Measurements from ENCODE around the gene POLR2C.
"Not testable (repeated sequence)": the region's sequence is repeated elsewhere in the genome, so short reads cannot be mapped to it uniquely, and the experiment has no call there.

POLR2C gene

DNA sequence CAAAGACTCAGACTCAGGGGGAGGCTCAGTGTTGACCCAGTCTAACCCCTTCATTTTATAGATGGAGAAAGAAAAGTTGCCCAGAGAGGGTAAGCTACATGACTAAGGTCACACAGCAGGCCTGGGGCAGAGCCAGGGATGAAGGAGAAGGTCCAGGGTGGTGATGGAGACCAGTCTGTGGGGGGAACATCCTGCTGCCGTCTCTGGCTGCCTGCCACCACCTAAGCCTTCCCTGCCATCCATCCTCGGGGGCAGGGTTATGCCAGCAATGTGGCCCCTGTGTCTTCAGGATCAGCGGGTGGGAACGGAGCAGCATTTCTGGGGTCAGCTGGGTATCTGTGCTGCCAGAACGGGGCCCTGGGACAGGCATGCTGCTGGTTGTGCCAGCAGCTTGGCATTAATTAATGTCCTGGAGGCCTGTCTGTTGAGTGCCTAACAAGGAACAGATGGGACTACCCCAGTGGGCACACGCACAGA lies 18.3 kb downstream of the POLR2C start:
- DNase-seq = no peak

DNA sequence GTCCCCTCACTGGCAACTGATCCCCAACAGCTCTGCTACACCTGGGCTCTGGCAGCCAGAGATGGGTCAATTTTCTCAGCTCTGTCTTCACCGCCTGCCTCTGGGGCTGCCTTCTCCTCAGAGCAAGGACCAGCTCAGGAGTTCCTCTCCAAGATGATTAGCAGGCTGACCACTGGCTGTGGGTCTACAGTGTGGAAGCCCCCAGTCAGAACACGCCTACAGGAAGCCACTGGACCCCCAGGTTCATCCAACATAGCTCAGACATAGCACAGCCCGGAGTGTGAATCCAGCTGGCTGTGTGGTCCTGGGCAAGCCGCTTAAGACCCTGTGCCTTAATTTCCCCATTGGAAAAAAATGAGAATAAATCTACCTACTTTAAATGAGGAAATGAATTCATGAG lies 18.9 kb downstream of the POLR2C start:
- no peak for DNase-seq

DNA sequence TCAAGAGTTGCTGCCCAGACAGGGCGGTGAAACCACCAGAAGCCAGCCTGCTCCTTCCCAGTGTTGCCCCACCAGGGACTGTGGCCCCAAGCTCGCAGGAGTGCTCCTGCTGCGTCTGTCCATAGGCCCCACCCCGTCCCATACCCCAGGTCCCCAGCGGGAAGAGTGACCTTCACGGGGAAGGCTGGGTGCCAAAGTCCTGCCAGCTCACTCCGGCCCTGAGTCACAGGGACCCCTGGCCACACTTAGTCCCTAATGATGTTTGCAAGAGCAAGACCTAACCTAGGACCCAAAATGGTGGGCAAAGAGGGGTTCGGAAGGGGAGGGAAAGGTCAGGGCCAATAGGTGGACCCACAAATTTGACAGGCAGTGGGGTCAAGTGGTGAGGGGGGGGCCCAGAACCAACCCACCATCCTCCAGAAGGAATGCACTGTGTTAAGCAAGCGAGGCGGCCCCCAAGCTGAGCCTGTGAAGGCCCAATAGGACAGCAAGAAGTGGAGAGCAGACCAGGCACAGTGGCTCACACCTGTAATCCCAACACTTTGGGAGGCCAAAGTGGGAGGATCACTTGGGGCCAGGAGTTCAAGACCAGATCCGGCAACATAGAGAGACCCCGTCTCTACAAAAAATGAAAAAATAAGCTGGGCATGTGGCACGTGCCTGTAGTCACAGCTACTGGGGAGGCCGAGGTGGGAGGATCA lies 20.5 kb downstream of the POLR2C start:
- no peak for DNase-seq

DNA sequence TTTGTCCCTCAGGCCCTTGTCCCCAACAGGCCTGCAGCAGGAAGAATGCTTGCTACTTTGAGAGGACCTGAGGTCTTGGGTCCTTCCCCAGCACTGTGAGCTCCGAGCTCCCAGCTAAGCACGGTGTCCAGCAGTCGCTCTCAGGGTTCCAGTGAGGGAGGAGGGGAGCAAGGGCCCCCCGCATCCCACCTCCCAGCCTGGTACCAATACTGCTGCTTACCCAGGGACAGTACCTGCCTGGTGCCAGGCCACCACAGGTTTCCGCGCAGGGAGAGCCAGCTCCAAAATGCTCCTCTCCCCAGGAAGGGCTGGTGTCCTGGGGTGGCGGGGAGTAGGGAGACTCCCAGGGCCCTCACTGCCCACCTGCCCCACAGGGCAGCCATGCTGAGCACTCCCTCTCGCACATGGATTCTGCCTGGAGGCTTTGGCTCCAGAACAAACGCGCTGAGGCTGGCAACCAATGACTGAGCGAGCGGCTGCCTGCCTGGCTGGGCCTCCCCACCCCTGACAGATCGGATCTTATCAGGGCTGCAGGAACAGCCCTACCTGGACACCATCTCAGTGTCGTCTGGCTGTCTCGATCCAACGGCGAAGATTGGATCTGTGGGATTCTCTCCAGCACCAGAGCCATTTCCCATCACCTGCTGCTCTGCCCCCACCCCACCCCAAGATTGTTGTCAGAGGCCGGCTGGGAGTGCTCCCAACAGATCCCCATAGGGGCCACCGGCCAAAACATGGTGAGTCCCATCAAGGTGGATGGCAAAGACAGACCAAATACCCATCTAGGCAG lies 21.4 kb downstream of the POLR2C start:
- no peak for DNase-seq

DNA sequence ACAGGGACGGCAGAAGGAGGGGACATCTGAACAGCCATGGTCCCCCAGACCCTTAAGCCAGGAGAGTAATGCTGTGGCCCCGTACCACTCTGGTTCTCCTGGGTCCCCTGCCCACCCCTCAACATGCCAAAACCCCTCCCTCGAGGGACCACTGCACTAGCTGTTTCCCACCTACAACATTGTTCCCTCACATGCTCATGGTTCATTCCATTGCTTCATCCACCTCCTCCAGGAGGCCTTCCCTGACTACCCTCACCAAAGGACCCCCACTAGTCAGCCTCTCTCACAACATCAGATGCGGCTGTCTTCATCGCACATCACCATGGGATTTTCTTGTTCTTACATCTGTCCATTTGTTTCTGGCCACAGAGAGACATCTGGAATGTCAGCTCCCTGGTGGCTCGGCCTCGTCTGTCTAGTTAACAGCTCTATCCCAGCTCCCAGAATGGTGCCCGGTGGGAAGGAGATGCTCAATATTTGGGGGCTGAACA lies 22.1 kb downstream of the POLR2C start:
- DNase-seq = no peak

DNA sequence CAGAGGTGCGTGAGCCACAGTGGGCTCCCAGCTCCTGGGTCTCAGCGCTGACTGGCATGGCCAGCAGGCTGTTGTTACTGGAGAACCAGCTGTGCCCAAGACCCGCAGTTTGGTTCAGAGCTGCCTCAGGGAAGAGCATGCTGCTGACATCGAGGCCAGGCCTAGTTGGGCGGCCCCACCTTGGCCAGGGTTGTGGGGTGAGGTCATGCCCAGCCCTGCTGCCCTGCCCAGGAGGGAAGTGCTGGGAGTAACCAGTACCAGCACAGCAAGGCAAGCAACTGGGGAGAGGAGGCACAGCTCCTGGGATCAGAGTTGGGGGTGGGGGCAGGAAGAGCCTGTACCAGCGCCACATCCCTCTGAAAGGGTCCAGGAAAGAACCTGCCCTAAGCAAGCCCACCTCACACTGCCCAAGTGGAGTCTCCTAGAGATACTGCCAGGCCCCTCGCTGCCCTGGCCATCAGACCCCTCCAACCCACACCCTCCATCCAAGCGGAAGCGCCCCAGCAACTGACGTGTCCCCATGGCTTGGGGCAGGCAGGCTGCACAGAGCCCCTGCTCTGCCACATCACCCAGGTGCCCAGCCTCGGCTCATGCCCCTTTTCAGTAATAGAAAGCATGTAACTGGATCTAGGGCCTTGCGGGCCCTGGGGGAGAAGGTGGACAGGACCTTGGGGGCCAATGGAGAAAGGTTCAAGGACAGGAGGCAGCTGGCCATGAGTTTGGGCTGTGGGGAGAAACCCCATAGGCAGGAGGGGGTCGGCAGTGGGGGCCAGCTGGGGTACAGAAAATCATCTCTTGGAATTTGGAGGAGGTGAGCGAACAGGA lies 22.8 kb downstream of the POLR2C start:
- no peak for DNase-seq

DNA sequence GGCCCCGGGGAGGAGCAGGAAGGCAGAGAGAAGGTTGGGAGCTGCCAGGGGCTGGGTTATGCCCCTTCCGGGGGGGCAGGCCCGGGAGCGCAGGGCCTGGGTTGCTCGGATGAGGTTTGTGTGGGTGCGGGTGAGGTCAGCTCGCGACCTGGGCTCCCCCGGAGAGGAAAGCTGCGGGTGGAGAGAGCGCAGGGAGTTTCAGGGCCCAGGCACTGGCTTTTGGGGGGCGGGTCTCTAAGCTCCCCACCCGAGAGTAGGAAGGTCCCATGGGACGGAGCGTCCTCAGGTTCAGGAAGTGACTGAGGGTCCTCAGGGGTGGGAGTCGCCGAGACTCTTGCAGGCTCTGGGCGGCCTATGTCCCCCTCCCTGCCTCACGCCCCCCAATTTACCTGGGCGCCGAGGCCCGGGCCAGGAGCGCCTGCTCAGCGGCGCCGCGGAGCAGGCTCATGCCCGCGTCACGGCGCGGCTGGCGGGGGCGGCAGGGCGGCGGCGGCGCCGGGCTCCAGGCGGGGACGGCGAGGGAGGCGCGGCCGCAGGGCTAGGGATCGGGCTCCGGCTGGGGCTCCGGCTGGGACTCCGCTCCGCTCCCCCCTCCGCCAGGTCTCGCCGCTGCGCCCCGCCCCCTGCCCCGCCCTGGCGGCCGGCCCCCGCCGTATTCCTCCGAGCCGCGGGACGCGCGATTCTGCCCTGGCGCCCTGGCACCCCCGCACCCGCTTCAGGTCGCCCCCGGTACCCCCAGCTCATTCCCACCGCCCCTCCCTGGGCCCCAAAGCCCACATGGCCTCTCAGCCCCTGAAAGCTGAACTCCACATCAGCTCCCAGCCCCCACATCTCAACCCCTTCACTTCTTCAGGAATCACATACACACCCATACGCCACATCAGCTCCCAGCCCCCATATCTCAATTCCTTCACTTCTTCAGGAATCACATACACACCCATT lies 23.7 kb downstream of the POLR2C start, which contains the start of gene DOK4:
Gene DOK4 (minus strand): TSS at position 578 of the 942 bp plus-strand sequence. CDS start 6,986 bp downstream, outside the sequence.
- peak; percentile 42 for DNase-seq

DNA sequence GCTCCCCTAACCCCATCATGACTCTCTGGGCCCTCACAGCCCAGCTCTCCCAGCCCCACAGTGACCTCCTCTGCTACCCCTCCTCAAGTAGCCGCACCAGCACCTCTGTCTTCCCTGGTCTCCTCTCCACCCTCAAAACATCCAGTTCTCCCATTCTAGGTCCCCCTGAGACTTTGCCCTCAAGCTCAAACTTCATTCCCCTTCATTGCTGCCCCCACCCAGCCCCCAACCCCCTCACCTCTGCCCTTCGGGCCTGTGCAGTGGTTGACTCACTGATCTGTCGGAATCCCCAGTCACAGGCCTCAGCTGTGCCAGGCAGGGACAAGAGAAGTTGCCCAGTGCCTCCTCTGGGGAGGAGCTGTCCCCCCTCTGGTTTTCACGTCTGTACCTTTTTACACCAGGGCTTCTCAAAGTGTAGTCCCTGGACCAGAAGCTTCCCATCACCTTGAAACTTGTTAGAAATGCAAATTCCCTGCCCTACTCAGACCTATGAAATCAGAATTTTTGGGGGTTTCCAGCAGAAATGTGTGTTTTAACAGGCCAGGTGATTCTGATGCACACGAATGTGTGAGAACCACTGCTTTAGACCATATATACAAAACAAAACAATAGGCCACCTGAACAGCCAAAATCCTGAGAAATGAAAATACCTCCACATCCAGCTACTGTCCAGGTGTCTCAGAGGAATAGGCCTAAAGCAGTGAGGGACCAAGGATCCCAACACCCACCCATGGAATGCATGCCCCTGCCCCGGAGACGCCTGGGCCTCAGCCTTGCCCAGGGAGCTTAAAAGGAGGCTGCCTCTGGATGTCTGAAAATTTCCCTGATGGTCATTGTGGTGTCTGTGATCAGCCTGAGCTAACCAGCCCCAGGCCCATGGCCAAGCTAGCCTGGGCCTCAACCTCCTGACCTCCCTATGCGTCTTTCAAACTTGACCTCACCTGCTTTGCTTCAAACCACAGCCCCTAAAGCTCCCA lies 24.7 kb downstream of the POLR2C start:
- no peak for DNase-seq

DNA sequence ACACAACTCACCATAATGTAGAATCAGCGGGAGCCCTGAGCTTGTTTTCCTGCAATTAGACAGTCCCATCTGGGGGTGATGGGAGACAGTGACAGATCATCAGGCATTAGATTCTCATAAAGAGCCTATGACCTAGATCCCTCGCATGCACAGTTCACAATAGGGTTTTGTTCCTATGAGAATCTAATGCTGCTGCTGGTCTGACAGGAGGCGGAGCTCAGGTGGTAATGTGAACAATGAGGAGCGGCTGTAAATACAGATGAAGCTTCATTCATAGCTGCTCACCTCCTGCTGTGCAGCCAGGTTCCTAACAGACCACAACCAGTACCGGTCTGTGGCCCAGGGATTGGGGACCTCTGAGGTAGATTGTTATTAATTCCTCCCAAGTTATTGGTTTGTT lies 26.8 kb downstream of the POLR2C start:
- DNase-seq = no peak

DNA sequence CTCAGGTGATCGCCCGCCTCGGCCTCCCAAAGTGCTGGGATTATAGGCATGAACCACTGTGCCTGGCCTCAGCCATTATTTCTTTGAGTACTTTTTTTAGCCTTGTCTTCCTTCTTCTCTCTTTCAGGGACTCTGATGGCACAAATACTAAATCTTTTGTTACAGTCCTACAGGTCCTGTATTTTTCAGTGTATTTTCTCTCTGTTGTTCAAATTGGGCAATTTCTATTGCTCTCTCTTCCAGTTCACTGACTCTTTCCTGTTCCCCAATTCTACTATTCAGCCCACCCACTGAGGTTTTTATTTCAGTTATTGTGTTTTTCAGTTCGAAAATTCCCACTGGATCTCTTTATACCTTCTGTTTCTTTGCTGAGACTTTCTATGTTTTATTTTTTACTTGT lies 31.3 kb downstream of the POLR2C start:
- DNase-seq = no peak

DNA sequence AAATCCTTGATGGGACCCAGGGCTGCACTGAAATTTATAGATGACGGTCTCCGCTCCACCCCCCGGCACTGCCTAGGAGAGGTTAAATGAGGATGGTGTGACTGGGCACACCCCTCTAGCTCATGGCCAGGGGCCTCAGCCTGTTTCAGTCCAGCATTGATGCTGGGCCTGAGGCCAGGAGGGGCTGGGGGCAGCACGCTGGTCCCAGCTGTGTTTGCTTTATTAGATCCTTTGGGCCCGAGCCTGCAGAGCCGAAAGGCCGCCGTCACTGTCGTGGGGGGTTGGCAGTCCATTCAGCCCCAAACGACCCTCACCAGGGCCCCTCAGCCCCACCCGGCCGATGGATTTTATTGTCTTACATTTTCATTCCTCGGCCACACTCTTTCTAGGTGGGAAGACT lies 34.6 kb downstream of the POLR2C start:
- no peak for DNase-seq

DNA sequence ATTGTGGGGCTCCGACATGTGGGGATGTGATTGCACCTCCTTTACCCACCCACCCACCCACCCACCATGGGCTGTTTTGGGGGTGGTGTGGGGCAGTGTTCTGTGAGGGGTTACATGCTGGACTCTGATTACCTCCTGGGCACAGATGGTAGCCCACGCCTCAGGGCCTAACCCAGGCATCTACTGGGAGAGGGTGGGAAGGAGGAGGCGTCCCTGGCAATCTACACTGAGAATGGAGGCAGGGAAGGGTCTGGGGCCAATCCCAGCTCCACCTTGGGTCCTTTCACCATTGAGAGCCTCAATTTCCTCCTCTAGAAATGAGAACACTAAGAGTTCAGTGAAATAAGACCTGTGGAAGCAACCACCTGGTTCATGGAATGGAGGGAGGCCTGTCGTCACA lies 35.6 kb downstream of the POLR2C start:
- DNase-seq = no peak

DNA sequence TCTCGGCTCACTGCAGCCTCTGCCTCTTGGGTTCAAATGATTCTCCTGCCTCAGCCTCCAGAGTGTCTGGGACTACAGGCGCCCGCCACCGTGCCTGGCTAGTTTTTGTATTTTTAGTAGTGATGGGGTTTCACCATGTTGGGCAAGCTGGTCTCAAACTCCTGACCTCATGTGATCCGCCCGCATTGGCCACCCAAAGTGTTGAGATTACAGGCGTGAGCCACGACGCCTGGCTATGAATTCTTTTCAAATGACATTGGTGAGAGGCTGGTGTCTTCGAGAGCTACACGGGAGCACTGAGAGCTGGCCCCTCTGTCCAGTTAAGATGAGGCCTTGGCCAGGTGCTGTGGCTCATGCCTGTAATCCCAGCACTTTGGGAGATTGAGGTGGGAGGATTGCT lies 37.5 kb downstream of the POLR2C start:
- DNase-seq = not testable (repeated sequence)

DNA sequence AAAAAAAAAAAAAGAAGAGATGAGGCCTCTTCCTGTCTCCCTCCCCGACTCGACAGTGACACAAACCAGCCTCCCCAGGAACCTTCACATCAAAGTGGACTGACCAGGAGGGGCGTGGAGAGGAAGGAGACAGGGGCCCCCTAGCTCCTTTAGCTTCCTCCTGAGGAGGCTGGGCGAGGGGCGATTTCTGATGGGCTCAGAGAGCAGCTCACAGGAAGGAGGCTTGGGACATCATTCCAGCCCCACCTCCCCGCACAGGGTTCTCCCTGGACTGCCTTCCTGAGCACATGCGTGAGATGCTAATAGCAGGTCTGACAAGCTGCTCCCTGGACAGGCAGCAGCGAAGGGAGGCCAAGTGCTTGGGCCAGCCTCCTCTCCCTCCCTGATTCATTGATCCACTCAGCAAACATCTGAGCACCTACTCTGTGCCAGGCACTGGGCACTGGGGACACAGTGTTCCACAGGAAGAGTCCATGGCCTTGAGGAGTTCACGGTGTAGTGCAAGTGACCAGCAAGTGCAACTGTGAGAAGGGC lies 38.2 kb downstream of the POLR2C start:
- DNase-seq = no peak

DNA sequence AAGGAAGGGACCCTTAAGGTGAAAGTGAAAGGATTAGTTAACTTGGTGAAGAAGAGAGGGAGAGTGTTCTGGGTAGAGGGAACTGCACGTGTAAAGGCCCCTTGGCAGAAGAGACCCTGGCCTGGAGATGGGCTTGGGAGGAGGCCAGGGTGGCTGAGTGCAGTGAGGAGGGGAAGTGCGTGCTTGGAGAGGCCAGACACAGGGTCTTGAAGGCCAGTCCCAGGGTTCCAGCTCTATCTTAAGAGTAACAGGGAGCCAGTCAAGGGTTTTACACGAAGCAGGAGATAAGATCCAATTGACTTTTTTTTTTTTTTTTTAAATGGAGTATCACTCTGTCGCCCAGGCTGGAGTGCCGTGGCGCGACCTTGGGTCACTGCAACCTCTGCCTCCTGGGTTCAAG lies 39.0 kb downstream of the POLR2C start:
- DNase-seq = no peak

DNA sequence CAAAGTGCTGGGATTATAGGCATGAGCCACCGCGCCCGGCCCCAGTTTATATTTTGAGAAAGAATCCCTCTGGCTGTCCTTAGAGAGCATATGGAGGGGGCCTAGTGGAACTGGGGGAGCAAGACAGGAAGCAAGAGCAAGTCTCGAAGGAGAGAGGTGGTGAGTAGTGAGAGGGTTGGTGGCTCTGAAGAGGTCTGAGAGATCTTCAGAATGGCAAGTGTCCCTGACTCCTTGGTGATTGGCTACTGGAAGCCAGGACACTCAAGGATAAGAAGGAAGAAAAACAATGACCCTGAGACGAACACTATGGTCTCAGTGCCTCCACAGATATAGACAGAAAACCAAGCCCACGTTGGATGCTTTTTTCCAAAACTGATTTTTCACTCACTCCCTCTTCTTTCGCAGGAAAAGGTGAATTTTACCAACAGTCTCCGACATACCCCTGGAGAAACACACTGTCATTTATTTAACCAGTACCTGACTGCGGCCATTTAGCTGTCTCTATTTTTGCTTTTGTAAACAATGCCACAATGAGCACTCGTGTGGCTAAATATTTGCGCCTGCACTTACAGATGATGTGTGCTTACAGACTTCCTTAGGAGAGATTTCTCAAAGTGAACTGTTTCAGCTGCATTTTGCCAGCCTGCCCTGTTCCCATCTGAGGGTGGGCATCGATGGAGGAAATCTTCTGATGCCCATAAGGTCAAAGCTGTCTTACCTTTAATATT lies 39.7 kb downstream of the POLR2C start:
- DNase-seq = no peak

DNA sequence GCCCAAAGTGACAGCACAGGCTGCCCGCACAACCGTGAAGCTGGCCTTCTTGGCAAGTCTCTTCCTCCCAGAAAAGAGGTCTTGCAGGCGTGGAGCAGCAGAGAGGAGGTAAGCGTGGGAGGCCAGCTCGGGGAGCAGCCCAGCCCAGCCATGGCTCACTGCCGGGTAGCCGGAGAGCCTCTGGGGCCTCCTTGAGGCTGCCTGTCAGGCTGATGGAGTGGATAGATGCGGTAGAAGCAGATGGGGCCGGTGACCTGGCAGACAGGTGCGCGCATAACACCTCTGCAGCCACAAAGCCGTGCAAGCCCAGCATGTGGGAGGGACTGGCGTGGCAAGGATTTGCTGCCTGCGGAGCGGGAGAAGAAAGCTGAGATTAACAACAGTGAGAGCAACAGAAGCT lies 40.9 kb downstream of the POLR2C start:
- DNase-seq = no peak

DNA sequence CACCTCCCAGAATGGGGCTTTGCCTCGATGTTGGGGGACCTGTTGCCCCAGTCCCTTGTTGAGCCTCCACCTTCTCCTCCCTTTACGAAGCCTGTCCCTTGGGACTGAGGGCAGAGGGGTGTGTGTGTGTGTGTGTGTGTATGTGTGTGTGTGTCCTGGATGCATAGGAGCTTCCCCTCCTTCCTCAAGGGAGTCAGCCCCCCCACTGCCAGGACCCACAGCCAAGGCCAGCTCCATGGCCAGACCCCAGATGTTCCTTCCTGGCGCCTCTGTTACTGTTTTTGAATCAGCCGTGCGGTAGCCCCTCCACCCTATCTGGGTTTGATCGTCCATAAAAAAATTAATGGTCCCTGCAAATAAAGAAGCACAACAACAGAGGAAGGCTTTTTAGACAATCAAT lies 41.5 kb downstream of the POLR2C start:
- no peak for DNase-seq

DNA sequence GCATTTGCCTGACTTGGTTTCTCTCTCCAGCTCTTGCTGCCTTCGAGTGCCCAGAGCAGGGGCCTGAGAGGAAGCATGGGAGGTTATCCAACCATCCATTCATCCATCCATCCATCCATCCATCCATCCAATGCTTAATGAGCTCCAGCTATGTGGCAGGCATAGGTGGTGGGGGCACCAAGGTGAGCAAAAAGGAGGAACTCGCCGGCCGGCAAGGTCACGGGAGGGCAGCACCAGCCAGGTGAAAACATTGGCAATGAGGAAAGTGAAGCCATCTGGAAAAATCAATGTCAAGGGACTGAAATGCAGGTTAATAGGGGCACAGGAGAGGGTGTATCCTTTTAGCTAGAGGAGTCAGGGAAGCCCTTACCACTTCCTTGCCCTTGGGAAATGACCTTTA lies 42.0 kb downstream of the POLR2C start:
- no peak for DNase-seq

DNA sequence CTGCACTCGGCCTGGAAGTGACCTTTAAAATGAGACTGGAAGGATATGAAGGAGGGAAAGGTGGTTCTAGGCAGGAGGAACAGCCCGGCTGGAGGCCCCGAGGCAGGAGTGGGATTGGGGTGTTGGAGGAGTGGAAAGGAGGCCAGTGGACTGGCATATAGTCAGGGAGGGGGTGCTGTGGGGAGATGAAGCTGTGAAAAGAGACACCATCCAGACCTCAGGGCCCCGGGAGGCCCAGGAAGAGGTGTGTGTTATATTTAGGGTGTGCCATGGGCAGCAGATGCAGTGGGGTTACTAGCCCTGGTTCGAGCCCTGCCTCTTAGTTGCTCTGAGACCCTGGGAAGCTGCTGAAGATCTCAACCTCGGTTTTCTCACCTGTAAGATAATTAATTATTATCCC lies 42.7 kb downstream of the POLR2C start:
- DNase-seq = no peak

All from NCI-H2227 treated with DMSO at 0.1 percent for 48 hours (cell line).